IMR-90 (cell line): ENCODE data around the gene A3GALT2. TPM values are rescaled to one million over a fixed set of nuclear protein-coding genes. Genes with fewer than 3 reads are reported as not detected.

ENCODE experiments used
- ATAC-seq: fragments of 200-7000 bp; cut with Tn5 transposase; 2 replicates; pipeline ENCODE4 v1.9.1; 2020; ENCODE audit warnings: low read depth, mild to moderate bottlenecking, moderate library complexity
- BruUV-seq: library from RNA; stranded (reverse); fragments of 400-500 nt; replicated peaks from 2 replicates; lab custom pipeline; 2021; lab: Mats Ljungman, UMichigan
- CTCF ChIA-PET: fragments of 300-600 bp; formaldehyde crosslinking; extraction: SDS; loops from one replicate; lab custom pipeline; 2021; ENCODE audit warnings: antibody characterized with exemption; lab: Yijun Ruan, JAX
- POLR2A ChIA-PET: fragments of 300-600 bp; sonication (Branson Sonifier 250); formaldehyde crosslinking; loops from one replicate; lab custom pipeline; 2022; ENCODE audit warnings: antibody characterized with exemption; ENCODE audit not compliant: unreplicated experiment; lab: Charles Lee
- DNase-seq: peaks from one replicate; pipeline ENCODE4 v3.0.0; 2013
- H2AFZ ChIP-seq: replicated peaks from 2 replicates; pipeline ENCODE3; 2013; ENCODE audit warnings: low read length, mild to moderate bottlenecking; ENCODE audit not compliant: poor library complexity
- H2AK5ac ChIP-seq: 2 replicates; pipeline ENCODE4 v1.6.1; 2013; ENCODE audit warnings: low read depth, low read length, inconsistent platforms
- H2AK9ac ChIP-seq: replicated peaks from 2 replicates; pipeline ENCODE3; 2013; ENCODE audit warnings: mild to moderate bottlenecking, low read depth, low read length, moderate library complexity; ENCODE audit not compliant: poor library complexity
- H2BK120ac ChIP-seq: 2 replicates; pipeline ENCODE4 v1.6.1; 2013; ENCODE audit warnings: low read depth, low read length, inconsistent platforms
- H2BK15ac ChIP-seq: 3 replicates; pipeline ENCODE4 v1.6.1; 2013; ENCODE audit warnings: low read depth, low read length, inconsistent platforms
- H2BK20ac ChIP-seq: 2 replicates; pipeline ENCODE4 v1.6.1; 2013; ENCODE audit warnings: low read depth, mild to moderate bottlenecking, inconsistent platforms, low read length, moderate library complexity
- H2BK5ac ChIP-seq: 2 replicates; pipeline ENCODE4 v1.6.1; 2013; ENCODE audit warnings: mild to moderate bottlenecking, low read depth, low read length, inconsistent platforms; ENCODE audit not compliant: poor library complexity, severe bottlenecking
- H3K14ac ChIP-seq: replicated peaks from 2 replicates; pipeline ENCODE4 v1.6.1; 2013; ENCODE audit warnings: low read depth, low read length, inconsistent platforms
- H3K18ac ChIP-seq: 2 replicates; pipeline ENCODE4 v1.6.1; 2013; ENCODE audit warnings: low read depth, low read length, control low read depth
- H3K23ac ChIP-seq: 2 replicates; pipeline ENCODE4 v1.6.1; 2013; ENCODE audit warnings: low read depth, low read length, inconsistent platforms
- H3K27ac ChIP-seq: 2 replicates; pipeline ENCODE4 v1.5.1; 2013; ENCODE audit warnings: mild to moderate bottlenecking, control low read depth, low read length; ENCODE audit not compliant: insufficient read depth
- H3K27me3 ChIP-seq: 2 replicates; pipeline ENCODE4 v1.6.1; 2013; ENCODE audit warnings: low read length; ENCODE audit not compliant: control insufficient read depth, insufficient read depth
- H3K36me3 ChIP-seq: 2 replicates; pipeline ENCODE4 v1.6.1; 2013; ENCODE audit warnings: low read length, mixed read lengths; ENCODE audit not compliant: control insufficient read depth, insufficient read depth
- H3K4ac ChIP-seq: 2 replicates; pipeline ENCODE4 v1.6.1; 2013; ENCODE audit warnings: low read depth, low read length, inconsistent platforms
- H3K4me1 ChIP-seq: 2 replicates; pipeline ENCODE4 v1.6.1; 2013; ENCODE audit warnings: low read length, mixed read lengths; ENCODE audit not compliant: control insufficient read depth, insufficient read depth
- H3K4me2 ChIP-seq: 2 replicates; pipeline ENCODE4 v1.6.1; 2013; ENCODE audit warnings: low read depth, mild to moderate bottlenecking, control low read depth, low read length, moderate library complexity
- H3K4me3 ChIP-seq: 2 replicates; pipeline ENCODE4 v1.5.1; 2013; ENCODE audit warnings: low read depth, mild to moderate bottlenecking, control low read depth, low read length, moderate library complexity; ENCODE audit not compliant: insufficient read depth
- H3K56ac ChIP-seq: 2 replicates; pipeline ENCODE4 v1.6.1; 2013; ENCODE audit warnings: low read length, inconsistent platforms; ENCODE audit not compliant: insufficient read depth; ENCODE audit errors: extremely low read depth
- H3K79me1 ChIP-seq, 2 experiments: 2 replicates each; pipeline ENCODE4 v1.6.1; 2013; ENCODE audit warnings: low read length in 2 of 2, inconsistent platforms in 1 of 2, low read depth in 1 of 2
- H3K9ac ChIP-seq: 2 replicates; pipeline ENCODE4 v1.6.1; 2013; ENCODE audit warnings: low read depth, low read length, control low read depth
- H3K9me1 ChIP-seq: 2 replicates; pipeline ENCODE4 v1.6.1; 2013; ENCODE audit warnings: low read length, inconsistent platforms; ENCODE audit not compliant: insufficient read depth
- H3K9me3 ChIP-seq: 2 replicates; pipeline ENCODE4 v1.6.1; 2013; ENCODE audit warnings: low read length; ENCODE audit not compliant: control insufficient read depth, insufficient read depth
- H4K20me1 ChIP-seq: 2 replicates; pipeline ENCODE4 v1.6.1; 2013; ENCODE audit warnings: low read length, inconsistent platforms; ENCODE audit not compliant: insufficient read depth
- H4K5ac ChIP-seq: 2 replicates; pipeline ENCODE4 v1.6.1; 2013; ENCODE audit warnings: mild to moderate bottlenecking, low read depth, low read length, control low read depth
- H4K8ac ChIP-seq, 2 experiments: 2 replicates each; pipeline ENCODE4 v1.6.1; 2013; ENCODE audit warnings: low read depth in 2 of 2, low read length in 2 of 2, control low read depth in 1 of 2, inconsistent platforms in 1 of 2
- H4K91ac ChIP-seq: 2 replicates; pipeline ENCODE4 v1.6.1; 2013; ENCODE audit warnings: low read depth, low read length, inconsistent platforms; ENCODE audit not compliant: insufficient read depth
- CEBPB ChIP-seq: IDR thresholded peaks from 2 replicates; pipeline ENCODE4 v1.6.1; 2012; ENCODE audit warnings: low read depth, low read length, improper control_type of control experiment
- CTCF ChIP-seq: conservative IDR thresholded peaks from 2 replicates; pipeline ENCODE4 v1.5.1; 2012; ENCODE audit warnings: mild to moderate bottlenecking, low read depth, low read length, improper control_type of control experiment
- MXI1 ChIP-seq: IDR thresholded peaks from 2 replicates; pipeline ENCODE4 v1.6.1; 2012; ENCODE audit warnings: low read depth, mild to moderate bottlenecking, low read length, moderate library complexity, borderline replicate concordance
- NFE2L2 ChIP-seq: fragments of 150-350 bp; IDR thresholded peaks from 2 replicates; pipeline ENCODE4 v1.6.1; 2016; ENCODE audit warnings: low read depth, mild to moderate bottlenecking, low read length
- POLR2A ChIP-seq: IDR thresholded peaks from 2 replicates; pipeline ENCODE4 v1.6.1; 2012; ENCODE audit warnings: mild to moderate bottlenecking, low read depth, low read length
- RCOR1 ChIP-seq: IDR thresholded peaks from 2 replicates; pipeline ENCODE4 v1.6.1; 2012; ENCODE audit warnings: mild to moderate bottlenecking, low read length, improper control_type of control experiment; ENCODE audit not compliant: insufficient replicate concordance
- USF2 ChIP-seq: fragments of 150-350 bp; IDR thresholded peaks from 2 replicates; pipeline ENCODE4 v1.6.1; 2017; ENCODE audit warnings: mild to moderate bottlenecking, antibody characterized with exemption, low read length, low read depth
- WGBS, 2 experiments: methylation state at CpG; one replicate each; pipeline versions ENCODE4 v1.1.5 to v1.1.7; 2013; ENCODE audit warnings: missing lambda C conversion rate in 2 of 2; ENCODE audit not compliant: insufficient read length in 1 of 2; ENCODE audit errors: extremely low coverage in 2 of 2; 5-methylcytosine and 5-hydroxymethylcytosine counted together
- dilution Hi-C: fragments of 300-500 bp; cut with HindIII; formaldehyde crosslinking; loops from one replicate; pipeline ENCODE4 v1.14.3; 2018; ENCODE audit warnings: low sequenced_read_pairs; ENCODE audit not compliant: unreplicated experiment
- in situ Hi-C: fragments of 300-500 bp; cut with MboI; formaldehyde crosslinking; loops from 3 replicates; pipeline ENCODE4 v1.14.3; 2019; ENCODE audit warnings: low sequenced_read_pairs, inconsistent platforms, mixed read lengths
- intact Hi-C: fragments of 100-400 bp; cut with micrococcal nuclease; formaldehyde crosslinking; loops from 2 replicates; pipeline ENCODE4 v1.10.0; 2022
- polyA plus RNA-seq, 3 experiments: library from polyadenylated mRNA; depleted of rRNA; stranded (reverse); fragments of >200 nt; gene quantifications; 2 replicates each; pipeline ENCODE4 v1.2.3, GENCODE V29; 2012; ENCODE audit warnings: low replicate concordance in 1 of 3
- total RNA-seq: library from RNA; depleted of rRNA; stranded (reverse); fragments of >200 nt; gene quantifications from 2 replicates; pipeline ENCODE4 v1.2.3, GENCODE V29; 2012

A3GALT2 gene
- total and polyA plus RNA-seq, 2 of the 4 experiments (the other 2 are of a cell fraction) = not detected

- H3K4me2 ChIP-seq = peak overlapping the region; percentile 70
- ATAC-seq (no peak), DNase-seq (no peak)
- peak overlapping the region; percentile 60; the same call in 1 of the 3 replicates for H2BK15ac ChIP-seq
- no TSS peak for BruUV-seq
- H3K23ac ChIP-seq = peak overlapping the region; percentile 68
- peak overlapping the region; percentile 71 for H2BK120ac ChIP-seq
- H3K56ac ChIP-seq = peak overlapping the region; percentile 90
- H4K91ac ChIP-seq = peak overlapping the region; percentile 96
- peak overlapping the region; percentile 95 for H2AK5ac ChIP-seq
- H2BK20ac ChIP-seq = no peak overlapping the region; the same call in 1 of the 2 replicates
- peaks cover 32 to 47% of the 10 kb centered on the region in 2 experiments for H3K79me1 ChIP-seq
- H2AK9ac ChIP-seq = peak overlapping the region; percentile 93
- H3K9me3 ChIP-seq = no peaks in the 10 kb centered on the region
- POLR2A ChIA-PET = interaction anchor here (0.6 kb wide), 2 partner anchors 49 to 1720 kb away, joined by 4 to 7 read pairs; no protein-coding TSS in a partner anchor
- peaks cover 36% of the 10 kb centered on the region for H3K9me1 ChIP-seq
- no peaks in the 10 kb centered on the region for H3K27me3 ChIP-seq
- TF ChIP-seq CTCF (no peak), NFE2L2 (no peak), CEBPB (no peak), RCOR1 (no peak), MXI1 (no peak), USF2 (no peak), POLR2A (no peak)
- H2BK5ac ChIP-seq = peak overlapping the region; percentile 78
- CTCF ChIA-PET = interaction anchor here (0.6 kb wide), 2 partner anchors 73 to 203 kb away, joined by 3 to 4 read pairs; no protein-coding TSS in a partner anchor
- peak overlapping the region; percentile 59 for H3K4me3 ChIP-seq
- H3K4ac ChIP-seq = peak overlapping the region; percentile 91
- 0% methylated on average over 4 of the region's 18 CpGs; no CpG with 5 or more reads in 1 of the 2 experiments for WGBS, 2 experiments
- peak overlapping the region; percentile 84 for H3K14ac ChIP-seq
- H3K9ac ChIP-seq = peak overlapping the region; percentile 94
- H4K5ac ChIP-seq = peak overlapping the region; percentile 59
- dilution Hi-C loops = no loop called here
- H4K20me1 ChIP-seq = peaks cover 13% of the 10 kb centered on the region; the same call in 1 of the 2 replicates
- H4K8ac ChIP-seq = peak overlapping the region; percentile 70 to 89
- in situ Hi-C loops = no loop called here
- intact Hi-C loops = loop anchor here (1.0 to 5.0 kb wide), 2 partner anchors 76 to 160 kb away; no protein-coding TSS in a partner anchor
- H2AFZ ChIP-seq = peak overlapping the region; percentile 81
- H3K4me1 ChIP-seq = peaks cover 15% of the 10 kb centered on the region
- peak overlapping the region; percentile 86 for H3K27ac ChIP-seq
- H3K18ac ChIP-seq = peak overlapping the region; percentile 62
- H3K36me3 ChIP-seq = no peaks in the 10 kb centered on the region
Measured at GRCh38 chr1:33257207-33257771, 63.6 kb downstream of the A3GALT2 start.
